Measurements from ENCODE around the gene ZNF592. TPM values are rescaled to one million over a fixed set of nuclear protein-coding genes. Genes with fewer than 3 reads are reported as not detected.

Gene ZNF592
- total and polyA plus RNA-seq, 2 of the 13 experiments (the other 11 are each of a cell fraction or from before 2014, with no cell fraction given): 8.2 to 9.8 TPM

DNA sequence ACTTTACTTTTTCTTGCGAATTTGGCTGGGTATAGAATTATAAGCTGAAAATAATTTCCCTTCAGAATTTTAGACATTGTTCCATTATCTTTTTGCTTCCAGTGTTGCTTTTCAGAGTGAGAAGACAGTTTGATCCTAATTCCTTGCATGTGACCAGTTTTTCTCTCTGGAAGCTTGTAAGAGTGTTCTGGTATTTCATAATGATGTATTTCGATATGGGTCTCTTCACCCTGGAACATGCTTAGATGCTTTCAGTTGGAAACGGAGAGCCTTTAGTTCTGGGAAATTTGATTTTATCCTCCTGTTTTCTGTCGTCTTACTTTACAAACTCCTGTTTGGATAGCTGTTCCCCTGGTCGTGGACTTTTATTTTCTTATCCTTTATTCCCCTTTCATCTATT is 82.6 kb downstream of the ZNF592 start:
- Histone ChIP-seq H3K9me3 (ENCODE audit: low read length) (no peaks in the 10 kb centered on the region), H3K36me3 (replicated peaks in 1 of 2; ENCODE audit: control insufficient read depth in 1 of 2, insufficient read depth in 2 of 2, low read length in 2 of 2) (no peaks in the 10 kb centered on the region), H3K4me1 (ENCODE audit: insufficient read depth, low read length) (0 out of 2 replicates have a peak, but pooled peaks cover 7% of the 10 kb centered on the region), H4K20me1 (ENCODE audit: insufficient read depth, low read length) (no peaks in the 10 kb centered on the region), H2AFZ (ENCODE audit: low read length) (no peak overlapping the region), H3K79me2 (ENCODE audit: insufficient read depth, low read length) (no peaks in the 10 kb centered on the region), H3K27me3 (ENCODE audit: control insufficient read depth in 1 of 2, insufficient read depth in 2 of 2, low read length in 2 of 2) (peaks cover 0 to 20% of the 10 kb centered on the region in 2 experiments; a peak in 3 of 5 replicates), H3K4me3 (replicated peaks in 1 of 3; ENCODE audit: insufficient read depth in 1 of 3, low read depth in 2 of 3, low read length in 3 of 3) (no peak overlapping the region), H3K27ac (ENCODE audit: extremely low read length, insufficient read depth, low read length) (no peak overlapping the region), H3K9ac (ENCODE audit: insufficient read depth, low read depth, low read length) (no peak overlapping the region), H3K4me2 (ENCODE audit: low read depth, low read length) (no peak overlapping the region)
- in situ Hi-C loops (cut with HindIII; ENCODE audit: extremely low pct_ligation_motif_present, low pct_unique_long_range_greater_than_20kb) (loop anchor here (25.0 kb wide), 1 partner anchor 331 kb away; no protein-coding TSS in a partner anchor), intact Hi-C loops (cut with micrococcal nuclease; ENCODE audit: unreplicated experiment) (no loop called here)
- no peak for DNase-seq (ENCODE audit: low spot score)
- ATAC-seq: no peak
- TF ChIP-seq PAWR (CRISPR knock-in tag; IDR thresholded peaks at IDR 0.05; ENCODE audit: borderline replicate concordance): no peak
- no peak for TF ChIP-seq GRHL1 (CRISPR knock-in tag; conservative IDR thresholded peaks at IDR 0.05)
- TF ChIP-seq ISX (CRISPR knock-in tag; conservative IDR thresholded peaks at IDR 0.05): no peak
- TF ChIP-seq SOX6 (IDR thresholded peaks at IDR 0.05): no peak
- no peak for TF ChIP-seq SOX6 (CRISPR knock-in tag; IDR thresholded peaks at IDR 0.05)
- TF ChIP-seq MEIS2 (CRISPR knock-in tag; IDR thresholded peaks at IDR 0.05): no peak
- TF ChIP-seq MAFK (conservative IDR thresholded peaks at IDR 0.05 in 1 of 2, IDR thresholded peaks at IDR 0.05 in 1 of 2; ENCODE audit: low read length in 2 of 2): no peak
- no peak for TF ChIP-seq KDM4B (CRISPR knock-in tag; IDR thresholded peaks at IDR 0.05)
- no peak for TF ChIP-seq DNMT3B (CRISPR knock-in tag; conservative IDR thresholded peaks at IDR 0.05)
- TF ChIP-seq MYC (CRISPR knock-in tag; IDR thresholded peaks at IDR 0.05; ENCODE audit: borderline replicate concordance): no peak
- no peak for TF ChIP-seq TBP (CRISPR knock-in tag; IDR thresholded peaks at IDR 0.05)
- no peak for FAIRE-seq
- CTCF ChIA-PET (ENCODE audit: low intra/inter-chr PET ratio, low total read pairs): no interaction called here
- POLR2A ChIA-PET: no interaction called here
- 40% methylated on average over 5 of the region's 5 CpGs for WGBS (ENCODE audit: low lambda C conversion rate)
- BruUV-seq (replicated peaks): no TSS peak
